Brain microvascular endothelial cell (primary cell): ENCODE measurements around the gene CNTNAP2.

ENCODE experiments used
- DNase-seq: peaks from one replicate; pipeline ENCODE4 v3.0.0-alpha.2; 2020
- H3K27ac ChIP-seq: fragments of 250-450 bp; sonication (Bioruptor Pico); 2 replicates; pipeline ENCODE4 v1.5.1; 2020; ENCODE audit warnings: mild to moderate bottlenecking, moderate library complexity
- H3K27me3 ChIP-seq: fragments of 250-450 bp; sonication (Bioruptor Pico); replicated peaks from 2 replicates; pipeline ENCODE4 v1.5.1; 2020; ENCODE audit warnings: mild to moderate bottlenecking
- H3K36me3 ChIP-seq: fragments of 250-450 bp; sonication (Bioruptor Pico); replicated peaks from 2 replicates; pipeline ENCODE4 v1.5.1; 2020; ENCODE audit warnings: mild to moderate bottlenecking
- H3K4me3 ChIP-seq: 2 replicates; pipeline ENCODE4 v1.5.1; 2011; ENCODE audit warnings: low read depth, mild to moderate bottlenecking, control low read depth, low read length, moderate library complexity
- CTCF ChIP-seq: IDR thresholded peaks from 2 replicates; pipeline ENCODE4 v1.5.1; 2011; ENCODE audit warnings: low read depth, mild to moderate bottlenecking, moderate library complexity, low read length, control low read depth, inconsistent platforms; ENCODE audit errors: missing control alignments
- in situ Hi-C: cut with HindIII; loops from 2 replicates; pipeline ENCODE4 v1.10.0; 2017; ENCODE audit warnings: low sequenced_read_pairs, low pct_ligation_motif_present

CNTNAP2 gene

DNA sequence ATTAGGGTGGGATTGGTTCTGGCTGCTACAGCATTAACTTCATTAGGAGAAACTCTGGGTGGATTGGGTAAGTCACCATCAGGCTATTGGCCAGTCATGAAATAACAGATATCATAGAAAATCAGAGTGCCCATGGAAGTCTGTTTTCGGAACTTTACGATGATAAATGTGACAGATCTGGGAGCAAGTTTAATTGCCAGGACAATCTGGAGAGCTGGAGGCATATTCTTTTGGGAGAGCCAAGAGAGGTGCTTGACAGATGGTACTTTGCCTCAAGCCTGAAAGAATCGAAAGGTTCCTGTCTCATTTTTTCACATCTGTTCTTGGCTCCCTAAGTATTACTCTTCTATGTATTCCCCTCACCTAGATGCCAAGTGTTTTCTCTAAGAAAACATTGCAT lies 369.9 kb downstream of the CNTNAP2 start:
- H3K27ac ChIP-seq: no peak overlapping the region
- H3K27me3 ChIP-seq: no peaks in the 10 kb centered on the region
- in situ Hi-C loops: no loop called here
- no peaks in the 10 kb centered on the region for H3K36me3 ChIP-seq
- no peak overlapping the region for H3K4me3 ChIP-seq
- no peak for TF ChIP-seq CTCF
- no peak for DNase-seq

GRCh38 chr7:146492017-146492416 lies 375.4 kb downstream of the CNTNAP2 start:
- Histone ChIP-seq H3K36me3 (no peaks in the 10 kb centered on the region), H3K4me3 (no peak overlapping the region), H3K27me3 (no peaks in the 10 kb centered on the region), H3K27ac (no peak overlapping the region)
- TF ChIP-seq CTCF: no peak
- DNase-seq: no peak
- in situ Hi-C loops: no loop called here

- DNase-seq: no peak
- in situ Hi-C loops: no loop called here
- H3K4me3 ChIP-seq: no peak overlapping the region
- H3K27ac ChIP-seq: no peak overlapping the region
- H3K36me3 ChIP-seq: no peaks in the 10 kb centered on the region
- TF ChIP-seq CTCF: no peak
- H3K27me3 ChIP-seq: no peaks in the 10 kb centered on the region
Observed at GRCh38 chr7:146494952-146495596, 378.5 kb downstream of the CNTNAP2 start.

GRCh38 chr7:146496657-146497056 lies 380.1 kb downstream of the CNTNAP2 start:
- TF ChIP-seq CTCF: no peak
- Histone ChIP-seq H3K27ac (no peak overlapping the region), H3K27me3 (no peaks in the 10 kb centered on the region), H3K36me3 (no peaks in the 10 kb centered on the region), H3K4me3 (no peak overlapping the region)
- no peak for DNase-seq
- in situ Hi-C loops: no loop called here

- no peak for DNase-seq
- Histone ChIP-seq H3K27ac (no peak overlapping the region), H3K36me3 (no peaks in the 10 kb centered on the region), H3K4me3 (no peak overlapping the region), H3K27me3 (no peaks in the 10 kb centered on the region)
- in situ Hi-C loops: no loop called here
- TF ChIP-seq CTCF: no peak
Observed at GRCh38 chr7:146499970-146500369, 383.4 kb downstream of the CNTNAP2 start.

GRCh38 chr7:146503844-146504243 lies 387.2 kb downstream of the CNTNAP2 start:
- H3K4me3 ChIP-seq: no peak overlapping the region
- DNase-seq: no peak
- in situ Hi-C loops: no loop called here
- H3K27ac ChIP-seq: no peak overlapping the region
- H3K27me3 ChIP-seq: no peaks in the 10 kb centered on the region
- H3K36me3 ChIP-seq: no peaks in the 10 kb centered on the region
- no peak for TF ChIP-seq CTCF
